Stomach (tissue), 9 donors: ENCODE results near the gene PLEKHG3. TPM values are rescaled to one million over a fixed set of nuclear protein-coding genes. Genes with fewer than 3 reads are reported as not detected.

Experiments
- DNase-seq, 2 donors: peaks; one replicate each; pipeline versions ENCODE4 v3.0.0 to v3.0.0-alpha.2; 2013 to 2019
- H3K27ac ChIP-seq, 5 donors: fragments of 200-600 bp in 4 of 5; sonication (generic) in 4 of 5; one replicate each; pipeline ENCODE4 v1.5.1; 2013 to 2019; ENCODE audit warnings: mild to moderate bottlenecking in 1 of 5, moderate library complexity in 1 of 5
- H3K27me3 ChIP-seq, 3 donors: fragments of 200-600 bp; sonication (generic); one replicate each; pipeline ENCODE4 v1.5.1; 2017 to 2019; ENCODE audit warnings: mixed run types in 1 of 3
- H3K36me3 ChIP-seq, 4 donors: fragments of 200-600 bp; sonication (generic); 1 replicate in 3 of 4; 2 replicates in 1 of 4; pipeline ENCODE4 v1.5.1; 2016 to 2019
- H3K4me1 ChIP-seq, 4 donors: fragments of 200-600 bp; sonication (generic); one replicate each; pipeline ENCODE4 v1.5.1; 2016 to 2019
- H3K4me3 ChIP-seq, 4 donors: fragments of 200-600 bp; sonication (generic) in 3 of 4; one replicate each; pipeline ENCODE4 v1.5.1; 2016 to 2019; ENCODE audit warnings: mild to moderate bottlenecking in 1 of 4
- H3K9me3 ChIP-seq, 4 donors: fragments of 200-600 bp; sonication (generic); one replicate each; pipeline ENCODE4 v1.5.1; 2016 to 2019
- EP300 ChIP-seq: sonication (generic); formaldehyde crosslinking; IDR thresholded peaks from one replicate; pipeline ENCODE4 v1.6.1; 2017; ENCODE audit warnings: antibody characterized with exemption
- POLR2A ChIP-seq, 4 donors: fragments of 450-650 bp; IDR thresholded peaks; one replicate each; pipeline ENCODE4 v1.6.1; 2016; ENCODE audit warnings: antibody characterized with exemption in 4 of 4, control low read depth in 2 of 4, mild to moderate bottlenecking in 1 of 4, moderate library complexity in 1 of 4
- POLR2AphosphoS5 ChIP-seq, 3 donors: sonication (generic); formaldehyde crosslinking; IDR thresholded peaks; one replicate each; pipeline ENCODE4 v1.6.1; 2016; ENCODE audit warnings: antibody characterized with exemption in 3 of 3
- WGBS, 5 donors: extraction: QIAGEN DNeasy Blood & Tissue Kit in 3 of 5; methylation state at CpG; one replicate each; pipeline versions ENCODE4 v1.1.5 to v1.1.7; 2013 to 2018; 5-methylcytosine and 5-hydroxymethylcytosine counted together
- intact Hi-C: fragments of 100-400 bp; cut with DNase I; formaldehyde crosslinking; loops from one replicate; pipeline ENCODE4 v1.15.1; 2023; ENCODE audit warnings: low total_unique reads
- polyA plus RNA-seq, 3 donors: library from polyadenylated mRNA; stranded (reverse); fragments of 200-250 nt; gene quantifications; one replicate each; pipeline ENCODE4 v1.2.3, GENCODE V29; 2013
- total RNA-seq, 5 donors: library from RNA; depleted of rRNA; stranded (reverse); fragments of >200 nt; gene quantifications; one replicate each; pipeline versions ENCODE4 v1.1.0 to v1.2.3, GENCODE V29; 2014 to 2016
- TF ChIP-seq, protein P1 (sequence below), 7 experiments: fragments of 450-650 bp in 4 of 7; fragments of 200-600 bp in 3 of 7; sonication (generic) in 3 of 7; IDR thresholded peaks; one replicate each; pipeline ENCODE4 v1.5.1; 2016 to 2019; ENCODE audit warnings: antibody characterized with exemption in 7 of 7, control low read depth in 2 of 7, mild to moderate bottlenecking in 1 of 7
- donor health status: healthy with polysubstance abuse.
- donor health status: Bipolar disorder and iron deficiency.
- donor health status: healthy.

PLEKHG3 gene
- total and polyA plus RNA-seq, 8 donors, result 7.3 to 292 (median 25.6) TPM

DNA sequence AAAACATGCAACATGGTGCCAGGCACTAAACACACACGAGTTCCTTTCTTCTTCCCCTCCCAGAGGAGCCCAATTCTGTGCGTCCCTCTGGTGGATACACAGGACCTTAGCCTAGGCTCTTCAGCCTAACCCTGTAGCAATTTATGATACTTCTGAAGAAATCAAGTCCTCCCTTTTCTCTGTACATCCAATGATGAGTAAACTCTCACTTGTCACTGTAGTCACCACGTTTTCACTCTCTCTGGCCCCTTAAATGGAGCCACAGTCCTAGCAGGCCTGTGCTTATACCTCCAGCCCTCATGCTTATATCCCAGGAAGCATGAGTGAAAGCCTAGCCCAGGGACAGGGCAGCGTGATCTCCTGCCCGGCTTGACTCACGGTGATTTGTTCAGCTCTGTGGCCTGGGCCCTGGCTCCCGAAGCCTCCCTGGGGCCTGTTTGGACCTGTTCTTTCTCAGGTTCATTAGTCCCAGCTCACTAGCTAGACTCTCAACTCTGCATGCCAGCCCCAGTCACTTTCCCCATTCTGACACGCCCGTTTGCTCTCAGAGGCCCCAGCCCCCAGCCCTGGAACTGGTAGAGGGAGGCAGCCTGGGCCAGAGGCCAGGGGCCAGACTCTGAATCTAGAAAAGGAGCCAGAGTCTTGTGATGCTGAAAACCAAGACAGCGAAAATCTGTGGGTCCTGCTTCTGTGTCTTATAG is 24.1 kb upstream of the PLEKHG3 start:
- TF ChIP-seq POLR2A (IDR thresholded peaks at IDR 0.05), result no peak
- TF ChIP-seq, protein P1, sequence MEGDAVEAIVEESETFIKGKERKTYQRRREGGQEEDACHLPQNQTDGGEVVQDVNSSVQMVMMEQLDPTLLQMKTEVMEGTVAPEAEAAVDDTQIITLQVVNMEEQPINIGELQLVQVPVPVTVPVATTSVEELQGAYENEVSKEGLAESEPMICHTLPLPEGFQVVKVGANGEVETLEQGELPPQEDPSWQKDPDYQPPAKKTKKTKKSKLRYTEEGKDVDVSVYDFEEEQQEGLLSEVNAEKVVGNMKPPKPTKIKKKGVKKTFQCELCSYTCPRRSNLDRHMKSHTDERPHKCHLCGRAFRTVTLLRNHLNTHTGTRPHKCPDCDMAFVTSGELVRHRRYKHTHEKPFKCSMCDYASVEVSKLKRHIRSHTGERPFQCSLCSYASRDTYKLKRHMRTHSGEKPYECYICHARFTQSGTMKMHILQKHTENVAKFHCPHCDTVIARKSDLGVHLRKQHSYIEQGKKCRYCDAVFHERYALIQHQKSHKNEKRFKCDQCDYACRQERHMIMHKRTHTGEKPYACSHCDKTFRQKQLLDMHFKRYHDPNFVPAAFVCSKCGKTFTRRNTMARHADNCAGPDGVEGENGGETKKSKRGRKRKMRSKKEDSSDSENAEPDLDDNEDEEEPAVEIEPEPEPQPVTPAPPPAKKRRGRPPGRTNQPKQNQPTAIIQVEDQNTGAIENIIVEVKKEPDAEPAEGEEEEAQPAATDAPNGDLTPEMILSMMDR (IDR thresholded peaks at IDR 0.05), result no peak
- no peak for TF ChIP-seq EP300
- no peak for TF ChIP-seq POLR2AphosphoS5 (IDR thresholded peaks at IDR 0.05)
- H3K27me3 ChIP-seq, result no peaks in the 10 kb centered on the region
- no peaks in the 10 kb centered on the region for H3K36me3 ChIP-seq
- H3K27ac ChIP-seq, result peak overlapping the region in 4 of 5 donors; percentile 36 to 83 (median 62)
- peak; percentile 48 to 68 for DNase-seq
- H3K9me3 ChIP-seq, result no peaks in the 10 kb centered on the region
- 55 to 58% (median 56%) methylated on average over 10 of the region's 10 CpGs for WGBS, 5 donors
- intact Hi-C loops, result no loop called here
- H3K4me3 ChIP-seq, result no peak overlapping the region
- H3K4me1 ChIP-seq, result peaks cover 14 to 53% (median 30%) of the 10 kb centered on the region in 4 donors

DNA sequence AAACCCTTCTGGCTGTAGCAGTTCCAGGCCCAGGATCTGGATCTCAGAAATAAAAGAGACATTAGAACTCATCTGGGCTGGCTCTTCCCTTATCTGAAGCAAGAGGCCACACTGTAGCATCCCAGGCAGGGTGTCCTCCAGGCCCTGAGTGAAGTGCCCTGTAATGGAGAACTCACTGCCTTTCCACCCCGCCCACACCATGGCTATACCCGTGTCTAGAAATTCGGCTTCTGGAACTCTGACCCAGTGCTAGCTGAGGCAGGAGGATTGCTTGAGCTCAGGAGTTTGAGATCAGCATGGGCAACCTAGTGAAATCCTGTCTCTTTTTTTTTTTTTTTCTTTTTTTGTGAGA is 23.5 kb upstream of the PLEKHG3 start:
- peak overlapping the region in 4 of 5 donors; percentile 36 to 83 (median 62) for H3K27ac ChIP-seq
- TF ChIP-seq POLR2AphosphoS5 (IDR thresholded peaks at IDR 0.05), result no peak
- TF ChIP-seq, protein P1 (IDR thresholded peaks at IDR 0.05), result no peak
- no peak for TF ChIP-seq EP300
- TF ChIP-seq POLR2A (IDR thresholded peaks at IDR 0.05), result no peak
- WGBS, 5 donors, result 66 to 90% (median 76%) methylated on average over 3 of the region's 3 CpGs
- intact Hi-C loops, result no loop called here
- H3K4me3 ChIP-seq, result no peak overlapping the region
- no peaks in the 10 kb centered on the region for H3K9me3 ChIP-seq
- H3K27me3 ChIP-seq, result no peaks in the 10 kb centered on the region
- H3K4me1 ChIP-seq, result peaks cover 14 to 48% (median 30%) of the 10 kb centered on the region in 4 donors
- H3K36me3 ChIP-seq, result no peaks in the 10 kb centered on the region
- DNase-seq, result no peak

DNA sequence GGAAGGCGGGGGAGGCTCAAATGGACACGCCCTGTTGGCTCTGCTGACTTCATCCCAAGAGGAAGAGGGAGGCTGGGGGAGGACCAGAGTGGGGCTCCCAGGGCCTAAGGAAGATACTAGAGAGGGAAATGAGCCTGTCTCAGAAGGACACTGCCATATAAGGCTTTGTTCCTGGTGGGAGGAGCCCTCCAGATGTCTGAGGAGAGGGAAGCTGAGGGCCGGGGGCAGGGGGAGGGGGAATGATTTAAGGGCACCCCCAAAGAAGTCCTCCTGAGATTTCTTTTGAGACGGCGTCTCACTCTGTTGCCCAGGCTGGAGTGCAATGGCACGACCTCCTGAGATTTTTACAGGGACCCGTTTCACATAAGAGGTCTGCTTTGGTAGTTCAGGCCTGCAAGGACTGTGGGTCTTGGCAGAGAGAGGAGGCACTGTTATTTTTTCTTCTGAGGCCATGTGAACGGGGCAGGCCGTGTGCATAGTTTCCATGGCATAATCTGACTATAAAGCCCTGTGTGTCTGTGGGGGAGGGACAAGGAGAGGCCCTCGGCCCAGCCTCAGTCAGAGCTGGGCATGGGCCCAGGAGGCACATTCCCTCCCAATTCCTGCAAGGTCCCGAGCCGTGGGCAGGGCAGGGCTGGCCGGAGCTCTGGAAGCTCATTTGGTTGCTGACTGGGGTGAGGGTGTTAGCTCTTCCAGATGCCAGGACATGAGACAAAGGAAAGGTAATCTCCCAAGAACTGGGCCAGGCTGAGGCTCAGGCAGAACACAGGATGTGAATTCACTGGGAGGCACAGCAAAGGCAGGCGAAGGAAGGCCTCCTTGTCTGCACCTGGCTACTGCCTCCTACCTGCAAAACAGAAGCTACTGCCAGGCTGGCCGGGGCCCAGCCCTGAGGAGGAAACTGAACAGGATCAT is 22.2 kb upstream of the PLEKHG3 start:
- TF ChIP-seq EP300 (peak; percentile 13), POLR2A (IDR thresholded peaks at IDR 0.05) (no peak), POLR2AphosphoS5 (IDR thresholded peaks at IDR 0.05) (peak in 2 of 3 donors; percentile 59 to 75)
- TF ChIP-seq, protein P1 (IDR thresholded peaks at IDR 0.05), result peak in 1 of 7 experiments; percentile 13
- Histone ChIP-seq H3K4me1 (peaks cover 14 to 48% (median 30%) of the 10 kb centered on the region in 4 donors), H3K27me3 (no peaks in the 10 kb centered on the region), H3K36me3 (no peaks in the 10 kb centered on the region), H3K4me3 (no peak overlapping the region), H3K9me3 (no peaks in the 10 kb centered on the region), H3K27ac (peak overlapping the region; percentile 35 to 83 (median 79))
- intact Hi-C loops, result no loop called here
- 26 to 41% (median 32%) methylated on average over 11 to 15 of the region's 15 CpGs for WGBS, 5 donors
- DNase-seq, result peak; percentile 81 to 90

DNA sequence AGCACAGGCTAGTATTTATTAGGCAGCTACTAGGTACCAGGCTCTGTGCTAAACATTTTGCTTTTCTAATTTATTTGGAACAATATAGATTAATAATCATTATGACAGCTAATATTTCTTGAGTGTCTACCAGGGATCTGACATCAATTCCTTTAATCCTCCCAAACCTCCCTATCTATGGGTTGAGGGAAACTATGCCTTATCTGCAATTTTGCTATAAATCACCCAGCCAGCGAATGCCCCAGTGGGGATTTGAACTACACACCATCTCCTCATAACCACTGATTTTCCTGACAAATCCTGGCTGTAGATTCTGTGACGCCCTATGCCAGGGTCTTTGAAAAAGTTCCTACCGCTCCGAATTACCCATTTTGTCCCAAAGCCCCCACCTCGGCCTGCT is 21.4 kb upstream of the PLEKHG3 start:
- Histone ChIP-seq H3K9me3 (no peaks in the 10 kb centered on the region), H3K36me3 (no peaks in the 10 kb centered on the region), H3K27me3 (no peaks in the 10 kb centered on the region), H3K4me1 (peaks cover 14 to 50% (median 30%) of the 10 kb centered on the region in 4 donors), H3K27ac (peak overlapping the region in 4 of 5 donors; percentile 71 to 83 (median 80)), H3K4me3 (no peak overlapping the region)
- TF ChIP-seq, protein P1 (IDR thresholded peaks at IDR 0.05), result no peak
- TF ChIP-seq EP300, result no peak
- TF ChIP-seq POLR2AphosphoS5 (IDR thresholded peaks at IDR 0.05), result no peak
- TF ChIP-seq POLR2A (IDR thresholded peaks at IDR 0.05), result no peak
- no peak for DNase-seq
- intact Hi-C loops, result no loop called here
- WGBS, 5 donors, result 86 to 97% (median 96%) methylated on average over 5 of the region's 5 CpGs
